Measurements from ENCODE around the gene ACTG1.

Gene ACTG1

DNA sequence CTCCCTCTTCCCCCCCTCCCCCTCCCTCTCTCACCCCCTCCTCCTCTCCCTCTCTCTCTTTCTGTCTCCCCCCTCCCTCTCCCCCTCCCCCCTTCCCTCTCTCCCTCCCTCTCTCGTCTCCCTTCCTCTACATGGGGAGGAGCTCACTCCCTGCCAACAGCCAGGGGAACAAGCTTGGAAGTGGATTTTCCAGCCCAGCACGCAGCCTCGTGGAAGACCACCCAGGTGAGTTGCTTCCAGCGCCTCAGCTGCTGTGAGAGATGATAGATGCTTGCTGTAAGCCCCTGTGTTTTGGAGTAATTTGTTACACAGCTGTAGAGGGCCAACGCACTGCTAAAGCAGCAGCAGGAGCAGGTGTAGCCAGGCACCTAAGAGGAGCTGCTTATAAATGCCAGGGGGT is 20.8 kb downstream of the ACTG1 start:
- H3K14ac ChIP-seq (ENCODE audit: low read length in 2 of 2): no peak overlapping the region
- WGBS: 20% methylated on average over 5 of the region's 5 CpGs
- no peak overlapping the region for H4K8ac ChIP-seq (ENCODE audit: low read length)
- H3K4me3 ChIP-seq (ENCODE audit: insufficient read depth in 1 of 2, low read depth in 1 of 2, low read length in 2 of 2): no peak overlapping the region
- no peaks in the 10 kb centered on the region for H3K79me1 ChIP-seq (replicated peaks; ENCODE audit: low read length, poor library complexity, severe bottlenecking)
- H2BK15ac ChIP-seq (ENCODE audit: low read depth, poor library complexity, severe bottlenecking): no peak overlapping the region
- H3K36me3 ChIP-seq (ENCODE audit: control insufficient read depth in 1 of 2, insufficient read depth in 2 of 2, low read depth in 1 of 2, low read length in 2 of 2): no peaks in the 10 kb centered on the region
- peaks cover 19 to 58% of the 10 kb centered on the region in 2 experiments for H3K27me3 ChIP-seq (ENCODE audit: control insufficient read depth in 1 of 2, insufficient read depth in 1 of 2, low read length in 2 of 2)
- H3K27ac ChIP-seq (ENCODE audit: low read length, poor library complexity, severe bottlenecking): no peak overlapping the region
- H2AK5ac ChIP-seq (ENCODE audit: low read length, severe bottlenecking): no peak overlapping the region
- no peak overlapping the region for H2AFZ ChIP-seq (ENCODE audit: low read depth, low read length)
- no peaks in the 10 kb centered on the region for H3K9me3 ChIP-seq (ENCODE audit: control insufficient read depth, low read length)
- no peak overlapping the region for H4K91ac ChIP-seq (ENCODE audit: low read length)
- no peak overlapping the region for H3K18ac ChIP-seq (ENCODE audit: low read depth in 1 of 2, low read length in 2 of 2)
- H3K4me2 ChIP-seq (ENCODE audit: low read length, poor library complexity, severe bottlenecking): no peak overlapping the region
- H3K23ac ChIP-seq (ENCODE audit: low read length in 2 of 2): no peak overlapping the region
- no peak overlapping the region for H2BK12ac ChIP-seq (ENCODE audit: low read length in 2 of 2)
- H3K4me1 ChIP-seq (ENCODE audit: control insufficient read depth, insufficient read depth, low read depth, low read length): peaks cover 35% of the 10 kb centered on the region
- DNase-seq: no peak
- no peak overlapping the region for H3K4ac ChIP-seq (ENCODE audit: low read depth in 1 of 2, low read length in 2 of 2)
- no peak overlapping the region for H2BK120ac ChIP-seq (ENCODE audit: low read depth, low read length)
- no peak overlapping the region for H2BK5ac ChIP-seq (ENCODE audit: low read depth, low read length, poor library complexity, severe bottlenecking)
- H3K9ac ChIP-seq (ENCODE audit: low read length): no peak overlapping the region

GRCh38 chr17:81491181-81491581 is 21.4 kb downstream of the ACTG1 start:
- no peaks in the 10 kb centered on the region for H3K36me3 ChIP-seq (ENCODE audit: control insufficient read depth in 1 of 2, insufficient read depth in 2 of 2, low read depth in 1 of 2, low read length in 2 of 2)
- H3K4me3 ChIP-seq (ENCODE audit: insufficient read depth in 1 of 2, low read depth in 1 of 2, low read length in 2 of 2): no peak overlapping the region
- no peak overlapping the region for H3K4ac ChIP-seq (ENCODE audit: low read depth in 1 of 2, low read length in 2 of 2)
- no peak overlapping the region for H2BK12ac ChIP-seq (ENCODE audit: low read length in 2 of 2)
- no peak overlapping the region for H3K14ac ChIP-seq (ENCODE audit: low read length in 2 of 2)
- H3K9me3 ChIP-seq (ENCODE audit: control insufficient read depth, low read length): no peaks in the 10 kb centered on the region
- no peak for DNase-seq
- H3K27ac ChIP-seq (ENCODE audit: low read length, poor library complexity, severe bottlenecking): no peak overlapping the region
- H3K18ac ChIP-seq (ENCODE audit: low read depth in 1 of 2, low read length in 2 of 2): no peak overlapping the region
- no peak overlapping the region for H2AFZ ChIP-seq (ENCODE audit: low read depth, low read length)
- no peak overlapping the region for H4K8ac ChIP-seq (ENCODE audit: low read length)
- H3K9ac ChIP-seq (ENCODE audit: low read length): no peak overlapping the region
- no peaks in the 10 kb centered on the region for H3K79me1 ChIP-seq (replicated peaks; ENCODE audit: low read length, poor library complexity, severe bottlenecking)
- no peak overlapping the region for H4K91ac ChIP-seq (ENCODE audit: low read length)
- H3K4me2 ChIP-seq (ENCODE audit: low read length, poor library complexity, severe bottlenecking): no peak overlapping the region
- no peak overlapping the region for H2BK15ac ChIP-seq (ENCODE audit: low read depth, poor library complexity, severe bottlenecking)
- H2BK120ac ChIP-seq (ENCODE audit: low read depth, low read length): no peak overlapping the region
- 58% methylated on average over 5 of the region's 5 CpGs for WGBS
- H2BK5ac ChIP-seq (ENCODE audit: low read depth, low read length, poor library complexity, severe bottlenecking): no peak overlapping the region
- no peak overlapping the region for H2AK5ac ChIP-seq (ENCODE audit: low read length, severe bottlenecking)
- peak overlapping the region in 1 of 2 experiments; percentile 34 for H3K23ac ChIP-seq (ENCODE audit: low read length in 2 of 2)
- peaks cover 35% of the 10 kb centered on the region for H3K4me1 ChIP-seq (ENCODE audit: control insufficient read depth, insufficient read depth, low read depth, low read length)
- H3K27me3 ChIP-seq (ENCODE audit: control insufficient read depth in 1 of 2, insufficient read depth in 1 of 2, low read length in 2 of 2): peaks cover 19 to 53% of the 10 kb centered on the region in 2 experiments

DNA sequence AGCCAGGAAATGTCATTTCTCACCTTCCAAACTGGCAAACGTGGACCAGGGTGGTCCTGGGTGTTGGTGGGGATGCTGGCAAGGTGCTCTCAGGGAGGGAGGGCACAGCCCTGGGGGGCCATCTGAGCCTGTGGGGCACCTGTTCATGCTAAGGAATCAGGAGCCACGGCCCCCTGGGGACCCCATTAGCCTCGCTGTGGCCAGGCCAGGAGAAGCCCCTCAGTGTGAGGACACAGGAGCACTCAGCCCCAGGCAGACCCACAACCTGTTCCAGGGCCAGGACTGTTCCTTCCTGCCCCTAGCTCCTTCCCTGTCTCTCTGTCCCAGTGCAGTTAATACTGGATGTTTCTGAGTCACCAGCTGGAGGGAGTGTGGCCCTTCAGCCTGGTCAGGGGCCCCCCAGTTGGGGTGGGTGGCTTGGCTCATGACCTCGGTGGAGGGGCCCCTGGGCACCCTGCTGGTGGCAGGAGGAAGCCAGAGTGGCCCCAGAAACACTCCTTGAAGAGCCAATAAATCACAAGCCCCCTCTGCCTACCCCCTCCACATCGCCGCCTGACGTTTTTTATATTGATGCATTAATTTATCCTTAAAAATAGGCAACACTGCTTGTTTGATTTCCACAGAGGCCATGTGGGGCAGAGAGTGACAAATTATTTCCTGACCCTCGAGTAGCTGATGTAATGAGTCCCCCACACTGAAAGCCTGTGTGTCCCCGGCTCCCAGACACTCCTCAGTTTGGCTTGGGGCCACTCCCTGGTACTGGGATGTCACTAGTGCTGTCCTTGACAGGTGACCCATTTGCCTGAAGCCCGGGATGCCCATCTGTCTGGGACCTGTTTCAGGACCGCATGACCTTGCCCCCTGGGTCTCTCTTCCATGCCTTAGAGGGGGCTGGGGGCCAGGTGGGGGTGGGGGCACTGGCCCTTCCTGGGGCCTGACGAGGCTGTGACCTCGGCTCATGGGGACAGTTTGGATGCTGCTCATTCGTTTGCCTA is 22.3 kb downstream of the ACTG1 start:
- H3K9ac ChIP-seq (ENCODE audit: low read length): no peak overlapping the region
- peak overlapping the region; percentile 35 for H4K8ac ChIP-seq (ENCODE audit: low read length)
- peaks cover 19 to 47% of the 10 kb centered on the region in 2 experiments for H3K27me3 ChIP-seq (ENCODE audit: control insufficient read depth in 1 of 2, insufficient read depth in 1 of 2, low read length in 2 of 2)
- no peak overlapping the region for H2AFZ ChIP-seq (ENCODE audit: low read depth, low read length)
- no peaks in the 10 kb centered on the region for H3K79me1 ChIP-seq (replicated peaks; ENCODE audit: low read length, poor library complexity, severe bottlenecking)
- no peak overlapping the region for H3K4me3 ChIP-seq (ENCODE audit: insufficient read depth in 1 of 2, low read depth in 1 of 2, low read length in 2 of 2)
- H2BK12ac ChIP-seq (ENCODE audit: low read length in 2 of 2): peak overlapping the region in 1 of 2 experiments; percentile 23
- H3K9me3 ChIP-seq (ENCODE audit: control insufficient read depth, low read length): no peaks in the 10 kb centered on the region
- no peak overlapping the region for H3K27ac ChIP-seq (ENCODE audit: low read length, poor library complexity, severe bottlenecking)
- no peaks in the 10 kb centered on the region for H3K36me3 ChIP-seq (ENCODE audit: control insufficient read depth in 1 of 2, insufficient read depth in 2 of 2, low read depth in 1 of 2, low read length in 2 of 2)
- no peak overlapping the region for H2BK120ac ChIP-seq (ENCODE audit: low read depth, low read length)
- DNase-seq: no peak
- H3K14ac ChIP-seq (ENCODE audit: low read length in 2 of 2): peak overlapping the region in 1 of 2 experiments; percentile 53
- H2AK5ac ChIP-seq (ENCODE audit: low read length, severe bottlenecking): peak overlapping the region; percentile 29
- no peak overlapping the region for H3K4me2 ChIP-seq (ENCODE audit: low read length, poor library complexity, severe bottlenecking)
- no peak overlapping the region for H2BK15ac ChIP-seq (ENCODE audit: low read depth, poor library complexity, severe bottlenecking)
- H2BK5ac ChIP-seq (ENCODE audit: low read depth, low read length, poor library complexity, severe bottlenecking): peak overlapping the region; percentile 33
- peaks cover 35% of the 10 kb centered on the region for H3K4me1 ChIP-seq (ENCODE audit: control insufficient read depth, insufficient read depth, low read depth, low read length)
- WGBS: 60% methylated on average over 14 of the region's 14 CpGs
- H3K18ac ChIP-seq (ENCODE audit: low read depth in 1 of 2, low read length in 2 of 2): peak overlapping the region in 1 of 2 experiments; percentile 13
- peak overlapping the region in 1 of 2 experiments; percentile 47 for H3K4ac ChIP-seq (ENCODE audit: low read depth in 1 of 2, low read length in 2 of 2)
- peak overlapping the region in 1 of 2 experiments; percentile 35 for H3K23ac ChIP-seq (ENCODE audit: low read length in 2 of 2)
- peak overlapping the region; percentile 66 for H4K91ac ChIP-seq (ENCODE audit: low read length)

All from mesenchymal stem cell (in vitro differentiated cells and primary cell).